Cardiac fibroblast (primary cell): ENCODE data around the gene ANKRD52.
"Not testable (repeated sequence)": the region's sequence is repeated elsewhere in the genome, so short reads cannot be mapped to it uniquely, and the experiment has no call there.

ENCODE experiments used
- DNase-seq, 2 donors: peaks; one replicate each; pipeline versions ENCODE4 v3.0.0 to v3.0.0-alpha.2; 2010; ENCODE audit warnings: low read depth in 2 of 2
- H3K4me3 ChIP-seq, 2 donors: replicated peaks in 1 of 2; 1 replicate in 1 of 2; 2 replicates in 1 of 2; pipeline ENCODE4 v1.5.1; 2011; ENCODE audit warnings: low read depth in 2 of 2, low read length in 2 of 2, mild to moderate bottlenecking in 2 of 2, moderate library complexity in 1 of 2
- TF ChIP-seq, protein P1 (sequence below): IDR thresholded peaks from one replicate; pipeline ENCODE4 v1.5.1; 2011; ENCODE audit warnings: low read depth, mild to moderate bottlenecking, low read length, inconsistent platforms

ANKRD52 gene

GRCh38 chr12:56202366-56202765 lies 55.8 kb downstream of the ANKRD52 start:
- no peak overlapping the region for H3K4me3 ChIP-seq
- no peak for DNase-seq
- TF ChIP-seq, protein P1, sequence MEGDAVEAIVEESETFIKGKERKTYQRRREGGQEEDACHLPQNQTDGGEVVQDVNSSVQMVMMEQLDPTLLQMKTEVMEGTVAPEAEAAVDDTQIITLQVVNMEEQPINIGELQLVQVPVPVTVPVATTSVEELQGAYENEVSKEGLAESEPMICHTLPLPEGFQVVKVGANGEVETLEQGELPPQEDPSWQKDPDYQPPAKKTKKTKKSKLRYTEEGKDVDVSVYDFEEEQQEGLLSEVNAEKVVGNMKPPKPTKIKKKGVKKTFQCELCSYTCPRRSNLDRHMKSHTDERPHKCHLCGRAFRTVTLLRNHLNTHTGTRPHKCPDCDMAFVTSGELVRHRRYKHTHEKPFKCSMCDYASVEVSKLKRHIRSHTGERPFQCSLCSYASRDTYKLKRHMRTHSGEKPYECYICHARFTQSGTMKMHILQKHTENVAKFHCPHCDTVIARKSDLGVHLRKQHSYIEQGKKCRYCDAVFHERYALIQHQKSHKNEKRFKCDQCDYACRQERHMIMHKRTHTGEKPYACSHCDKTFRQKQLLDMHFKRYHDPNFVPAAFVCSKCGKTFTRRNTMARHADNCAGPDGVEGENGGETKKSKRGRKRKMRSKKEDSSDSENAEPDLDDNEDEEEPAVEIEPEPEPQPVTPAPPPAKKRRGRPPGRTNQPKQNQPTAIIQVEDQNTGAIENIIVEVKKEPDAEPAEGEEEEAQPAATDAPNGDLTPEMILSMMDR: no peak

- peak in 1 of 2 donors; percentile 66 for DNase-seq
- H3K4me3 ChIP-seq: no peak overlapping the region
- TF ChIP-seq, protein P1: no peak
Measured at GRCh38 chr12:56198836-56199235, 59.3 kb downstream of the ANKRD52 start.

- no peak for DNase-seq
- H3K4me3 ChIP-seq: no peak overlapping the region
- TF ChIP-seq, protein P1: no peak
Measured at GRCh38 chr12:56197921-56198635, 60.1 kb downstream of the ANKRD52 start.

DNA sequence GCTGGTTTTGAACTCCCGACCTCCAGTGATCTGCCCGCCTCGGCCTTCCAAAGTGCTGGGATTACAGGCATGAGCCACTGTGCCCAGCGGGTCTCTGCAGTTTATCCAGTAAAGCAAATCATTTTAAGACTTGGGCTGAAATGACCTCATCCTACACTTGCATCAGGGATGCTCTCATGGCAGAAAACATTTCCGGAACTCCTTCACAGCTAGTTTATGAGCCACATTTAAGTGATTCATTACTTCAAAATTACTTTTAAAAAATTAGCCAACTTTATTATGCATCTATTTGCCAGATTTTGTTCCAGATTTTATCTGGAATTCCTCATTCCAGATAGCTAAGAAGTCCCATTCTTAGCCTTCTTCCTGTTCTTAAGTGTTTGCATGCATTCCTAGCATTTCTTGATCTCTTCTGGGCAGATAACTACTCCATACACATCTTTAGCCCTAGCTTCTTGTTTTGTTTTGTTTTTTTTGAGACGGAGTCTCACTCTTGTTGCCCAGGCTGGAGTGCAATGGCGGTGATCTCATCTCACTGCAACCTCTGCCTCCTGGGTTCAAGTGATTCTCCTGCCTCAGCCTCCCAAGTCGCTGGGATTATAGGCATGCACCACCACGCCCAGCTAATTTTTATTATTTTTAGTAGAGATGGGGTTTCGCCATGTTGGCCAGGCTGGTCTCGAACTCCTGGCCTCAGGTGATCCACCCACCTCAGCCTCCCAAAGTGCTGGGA lies 61.2 kb downstream of the ANKRD52 start:
- H3K4me3 ChIP-seq: not testable (repeated sequence)
- peak; percentile 96 to 97 for DNase-seq

GRCh38 chr12:56193025-56193578 lies 65.1 kb downstream of the ANKRD52 start:
- DNase-seq: peak; percentile 93 to 94
- no peak overlapping the region for H3K4me3 ChIP-seq
- TF ChIP-seq, protein P1: peak; percentile 76

DNA sequence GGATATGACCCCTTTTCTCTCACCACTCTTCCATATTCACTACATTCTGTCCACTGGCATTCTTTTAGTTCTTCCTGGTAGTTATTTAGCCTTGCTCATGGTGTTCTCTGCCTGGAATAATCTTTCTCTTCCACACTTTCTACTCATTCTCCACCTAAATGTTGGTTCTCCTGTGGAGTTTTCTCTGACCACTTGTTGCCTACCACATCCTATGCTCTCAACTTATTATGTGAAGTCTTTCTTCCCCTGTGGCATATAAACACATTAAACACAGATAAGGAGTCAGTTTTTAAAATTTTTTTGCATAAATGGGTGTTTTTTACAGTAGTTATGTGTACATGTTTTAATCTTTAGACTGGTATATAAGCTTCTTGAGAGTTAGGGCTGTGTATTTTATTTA lies 65.6 kb downstream of the ANKRD52 start:
- H3K4me3 ChIP-seq: no peak overlapping the region
- TF ChIP-seq, protein P1: no peak
- DNase-seq: no peak

- TF ChIP-seq, protein P1: no peak
- peak in 1 of 2 donors; percentile 58 for DNase-seq
Measured at GRCh38 chr12:56190695-56191155, 67.5 kb downstream of the ANKRD52 start.

More at GRCh38 chr12:56190695-56191155, 67.5 kb downstream of the ANKRD52 start:
- peak overlapping the region; percentile 56 to 75 for H3K4me3 ChIP-seq
